Measurements from ENCODE around the gene MPC1L. TPM values are rescaled to one million over a fixed set of nuclear protein-coding genes. Genes with fewer than 3 reads are reported as not detected.

MPC1L gene
- total RNA-seq, 5 donors from 2014 or later (not counting 1 experiment from before 2014, with no cell fraction given): not detected

- Mint-ChIP-seq H3K4me1 (peaks cover 42 to 46% (median 45%) of the 10 kb centered on the region in 3 donors), H3K27ac (no peak overlapping the region), H3K36me3 (peaks cover 33% of the 10 kb centered on the region), H3K9me3 (no peaks in the 10 kb centered on the region), H3K27me3 (no peaks in the 10 kb centered on the region), H3K4me3 (no peak overlapping the region)
- POLR2A ChIA-PET: interaction anchor here in 1 of 2 donors (0.5 kb wide), 1 partner anchor 52 kb away, joined by 3 read pairs; no protein-coding TSS in a partner anchor
- no peak for DNase-seq
- H3K4me3 ChIP-seq (ENCODE audit: control insufficient read depth in 1 of 2, extremely low read depth in 1 of 2, low read length in 1 of 2): no peak overlapping the region
- H3K27me3 ChIP-seq (replicated peaks in 1 of 2; ENCODE audit: control insufficient read depth in 2 of 2, extremely low read depth in 1 of 2, insufficient read depth in 2 of 2, low read length in 1 of 2): no peaks in the 10 kb centered on the region
- no peaks in the 10 kb centered on the region for H3K9me3 ChIP-seq
- ATAC-seq (replicated peaks in 1 of 4): no peak
- CTCF ChIA-PET: no interaction called here
- peaks cover 3 to 80% of the 10 kb centered on the region in 2 donors for H3K36me3 ChIP-seq (ENCODE audit: control insufficient read depth in 2 of 2, extremely low read depth in 1 of 2, insufficient read depth in 1 of 2, low read length in 1 of 2)
- H3K27ac ChIP-seq (ENCODE audit: low read length): no peak overlapping the region
- WGBS (ENCODE audit: insufficient coverage): no CpG with 5 or more reads among the region's 3 CpGs
- H3K4me1 ChIP-seq (ENCODE audit: control insufficient read depth in 1 of 2, extremely low read depth in 1 of 2, insufficient read depth in 2 of 2, low read length in 2 of 2): peaks cover 0 to 17% of the 10 kb centered on the region in 2 experiments
Measured at GRCh38 chrX:40637687-40638086, 14.5 kb downstream of the MPC1L start.

- Histone ChIP-seq H3K27me3 (replicated peaks in 1 of 2; ENCODE audit: control insufficient read depth in 2 of 2, extremely low read depth in 1 of 2, insufficient read depth in 2 of 2, low read length in 1 of 2) (no peaks in the 10 kb centered on the region), H3K27ac (ENCODE audit: low read length) (peak overlapping the region; percentile 78), H3K4me1 (ENCODE audit: control insufficient read depth in 1 of 2, extremely low read depth in 1 of 2, insufficient read depth in 2 of 2, low read length in 2 of 2) (peaks cover 17 to 43% of the 10 kb centered on the region in 2 experiments), H3K9me3 (no peaks in the 10 kb centered on the region), H3K4me3 (ENCODE audit: control insufficient read depth in 1 of 2, extremely low read depth in 1 of 2, low read length in 1 of 2) (peak overlapping the region in 1 of 2 donors; percentile 49), H3K36me3 (ENCODE audit: control insufficient read depth in 2 of 2, extremely low read depth in 1 of 2, insufficient read depth in 1 of 2, low read length in 1 of 2) (peaks cover 0 to 20% of the 10 kb centered on the region in 2 donors)
- Mint-ChIP-seq H3K27ac (peak overlapping the region; percentile 66 to 94), H3K9me3 (no peaks in the 10 kb centered on the region), H3K4me3 (peak overlapping the region; percentile 85 to 88 (median 87)), H3K36me3 (peaks cover 11% of the 10 kb centered on the region), H3K27me3 (no peaks in the 10 kb centered on the region), H3K4me1 (peaks cover 48 to 62% (median 57%) of the 10 kb centered on the region in 3 donors)
- ATAC-seq (replicated peaks in 1 of 4) (no peak), DNase-seq (no peak)
- no CpG with 5 or more reads among the region's 5 CpGs for WGBS (ENCODE audit: insufficient coverage)
- ChIA-PET POLR2A (interaction anchor here in 1 of 2 donors (1.1 kb wide), 1 partner anchor 434 kb away, joined by 3 read pairs; no protein-coding TSS in a partner anchor), CTCF (interaction anchor here in 1 of 2 donors (0.9 kb wide), 1 partner anchor 100 kb away, joined by 3 read pairs; no protein-coding TSS in a partner anchor)
Measured at GRCh38 chrX:40644176-40644575, 20.9 kb downstream of the MPC1L start.

- peak overlapping the region; percentile 85 to 88 (median 87) for H3K4me3 Mint-ChIP-seq
- ATAC-seq (replicated peaks in 1 of 4) (peak; percentile 57 to 63 (median 60)), DNase-seq (peak in 33 of 35 experiments; percentile 7 to 66 (median 30))
- peaks cover 0 to 19% of the 10 kb centered on the region in 2 donors for H3K36me3 ChIP-seq (ENCODE audit: control insufficient read depth in 2 of 2, extremely low read depth in 1 of 2, insufficient read depth in 1 of 2, low read length in 1 of 2)
- peaks cover 43 to 59% (median 57%) of the 10 kb centered on the region in 3 donors for H3K4me1 Mint-ChIP-seq
- 0% methylated on average over 3 of the region's 4 CpGs for WGBS (ENCODE audit: insufficient coverage)
- H3K27me3 Mint-ChIP-seq: no peaks in the 10 kb centered on the region
- peak overlapping the region; percentile 91 to 94 for H3K27ac Mint-ChIP-seq
- H3K27ac ChIP-seq (ENCODE audit: low read length): peak overlapping the region; percentile 78
- H3K36me3 Mint-ChIP-seq: peaks cover 11% of the 10 kb centered on the region
- no peaks in the 10 kb centered on the region for H3K27me3 ChIP-seq (replicated peaks in 1 of 2; ENCODE audit: control insufficient read depth in 2 of 2, extremely low read depth in 1 of 2, insufficient read depth in 2 of 2, low read length in 1 of 2)
- H3K4me3 ChIP-seq (ENCODE audit: control insufficient read depth in 1 of 2, extremely low read depth in 1 of 2, low read length in 1 of 2): peak overlapping the region; percentile 49 to 72
- peaks cover 17 to 43% of the 10 kb centered on the region in 2 experiments for H3K4me1 ChIP-seq (ENCODE audit: control insufficient read depth in 1 of 2, extremely low read depth in 1 of 2, insufficient read depth in 2 of 2, low read length in 2 of 2)
- H3K9me3 Mint-ChIP-seq: no peaks in the 10 kb centered on the region
- no peaks in the 10 kb centered on the region for H3K9me3 ChIP-seq
- ChIA-PET CTCF (interaction anchor here in 1 of 2 donors (0.5 kb wide), 1 partner anchor 537 kb away, joined by 3 read pairs; no protein-coding TSS in a partner anchor), POLR2A (interaction anchor here in 1 of 2 donors (1.1 kb wide), 1 partner anchor 433 kb away, joined by 3 read pairs; no protein-coding TSS in a partner anchor)
Measured at GRCh38 chrX:40644821-40645358, 21.7 kb downstream of the MPC1L start.

- Mint-ChIP-seq H3K4me3 (peak overlapping the region; percentile 88 to 95 (median 95)), H3K27ac (peak overlapping the region; percentile 93 to 95), H3K27me3 (no peaks in the 10 kb centered on the region), H3K36me3 (peaks cover 11% of the 10 kb centered on the region), H3K4me1 (peaks cover 41 to 57% (median 52%) of the 10 kb centered on the region in 3 donors), H3K9me3 (no peaks in the 10 kb centered on the region)
- POLR2A ChIA-PET: no interaction called here
- ATAC-seq (replicated peaks in 1 of 4) (peak; percentile 21 to 36 (median 30)), DNase-seq (peak in 24 of 35 experiments; percentile 0 to 48 (median 8))
- H3K4me1 ChIP-seq (ENCODE audit: control insufficient read depth in 1 of 2, extremely low read depth in 1 of 2, insufficient read depth in 2 of 2, low read length in 2 of 2): peaks cover 17 to 41% of the 10 kb centered on the region in 2 experiments
- no peaks in the 10 kb centered on the region for H3K9me3 ChIP-seq
- H3K27ac ChIP-seq (ENCODE audit: low read length): peak overlapping the region; percentile 72
- H3K36me3 ChIP-seq (ENCODE audit: control insufficient read depth in 2 of 2, extremely low read depth in 1 of 2, insufficient read depth in 1 of 2, low read length in 1 of 2): peaks cover 0 to 14% of the 10 kb centered on the region in 2 donors
- CTCF ChIA-PET: interaction anchor here (0.7 to 1.3 kb wide), 4 partner anchors 88 to 468 kb away, joined by 3 to 5 read pairs (median 4); partner anchors contain the start of gene MED14 (in 1 of the 2)
- peak overlapping the region; percentile 71 to 88 for H3K4me3 ChIP-seq (ENCODE audit: control insufficient read depth in 1 of 2, extremely low read depth in 1 of 2, low read length in 1 of 2)
- H3K27me3 ChIP-seq (replicated peaks in 1 of 2; ENCODE audit: control insufficient read depth in 2 of 2, extremely low read depth in 1 of 2, insufficient read depth in 2 of 2, low read length in 1 of 2): no peaks in the 10 kb centered on the region
- WGBS (ENCODE audit: insufficient coverage): 0% methylated on average over 19 of the region's 33 CpGs
Measured at GRCh38 chrX:40646489-40647306, 23.5 kb downstream of the MPC1L start.

- Histone ChIP-seq H3K27me3 (replicated peaks in 1 of 2; ENCODE audit: control insufficient read depth in 2 of 2, extremely low read depth in 1 of 2, insufficient read depth in 2 of 2, low read length in 1 of 2) (no peaks in the 10 kb centered on the region), H3K27ac (ENCODE audit: low read length) (peak within 1 kb of the TSS; percentile 84), H3K4me1 (ENCODE audit: control insufficient read depth in 1 of 2, extremely low read depth in 1 of 2, insufficient read depth in 2 of 2, low read length in 2 of 2) (peaks cover 17 to 33% of the 10 kb centered on the region in 2 experiments), H3K36me3 (ENCODE audit: control insufficient read depth in 2 of 2, extremely low read depth in 1 of 2, insufficient read depth in 1 of 2, low read length in 1 of 2) (peaks cover 0 to 6% of the 10 kb centered on the region in 2 donors), H3K9me3 (no peaks in the 10 kb centered on the region), H3K4me3 (ENCODE audit: control insufficient read depth in 1 of 2, extremely low read depth in 1 of 2, low read length in 1 of 2) (peak within 1 kb of the TSS; percentile 71 to 88)
- POLR2A ChIA-PET: interaction anchor here in 1 of 2 donors (0.6 kb wide), 1 partner anchor 83 kb away, joined by 7 read pairs; no protein-coding TSS in a partner anchor
- peak within 1 kb of the TSS; percentile 88 to 95 (median 95) for H3K4me3 Mint-ChIP-seq
- H3K36me3 Mint-ChIP-seq: peaks cover 6% of the 10 kb centered on the region
- no peaks in the 10 kb centered on the region for H3K27me3 Mint-ChIP-seq
- CTCF ChIA-PET: interaction anchor here (0.7 to 1.3 kb wide), 2 partner anchors 103 to 468 kb away, joined by 3 to 5 read pairs; no protein-coding TSS in a partner anchor
- peak within 1 kb of the TSS; percentile 93 to 95 for H3K27ac Mint-ChIP-seq
- 0% methylated on average over 39 of the region's 66 CpGs for WGBS (ENCODE audit: insufficient coverage)
- peak; percentile 75 to 80 (median 76) for ATAC-seq (replicated peaks in 1 of 4)
- DNase-seq: peak; percentile 84 to 98 (median 91)
- peaks cover 35 to 51% (median 43%) of the 10 kb centered on the region in 3 donors for H3K4me1 Mint-ChIP-seq
- no peaks in the 10 kb centered on the region for H3K9me3 Mint-ChIP-seq
Measured at GRCh38 chrX:40647307-40648197, 24.3 kb downstream of the MPC1L start, which contains the start of gene CXorf38. TSS of gene CXorf38 (minus strand) at chrX:40647561. CDS start at chrX:40647520, 41 bp downstream.

Data from T-cell (primary cell).